K562 (cell line): ENCODE measurements around the gene ADD1. TPM values are rescaled to one million over a fixed set of nuclear protein-coding genes. Genes with fewer than 3 reads are reported as not detected.

Source experiments
- BRD9 ChIP-seq: fragments of 450-650 bp; IDR thresholded peaks from 2 replicates; pipeline ENCODE4 v1.6.1; 2018; ENCODE audit warnings: low read depth; ENCODE audit not compliant: partially characterized antibody
- FOXA1 ChIP-seq: fragments of 450-650 bp; IDR thresholded peaks from 2 replicates; pipeline ENCODE4 v1.6.1; 2016; ENCODE audit warnings: mild to moderate bottlenecking, borderline replicate concordance
- L3MBTL2 ChIP-seq: fragments of 450-650 bp; IDR thresholded peaks from 2 replicates; pipeline ENCODE4 v1.6.1; 2016; ENCODE audit warnings: mild to moderate bottlenecking, moderate library complexity
- MEIS2 ChIP-seq: fragments of 450-650 bp; IDR thresholded peaks from 2 replicates; pipeline ENCODE4 v1.6.1; 2014; ENCODE audit warnings: mild to moderate bottlenecking; ENCODE audit not compliant: partially characterized antibody
- NCOR1 ChIP-seq: fragments of 450-650 bp; IDR thresholded peaks from 2 replicates; pipeline ENCODE4 v1.6.1; 2016; ENCODE audit warnings: mild to moderate bottlenecking, moderate library complexity
- RERE ChIP-seq: sonication (generic); formaldehyde crosslinking; IDR thresholded peaks from 2 replicates; pipeline ENCODE4 v1.8.0; 2023; ENCODE audit warnings: missing genetic modification reagents, mild to moderate bottlenecking, borderline replicate concordance
- TAL1 ChIP-seq: fragments of 450-650 bp; IDR thresholded peaks from 2 replicates; pipeline ENCODE4 v1.6.1; 2016; ENCODE audit warnings: mild to moderate bottlenecking
- TEAD4 ChIP-seq, 2 experiments: sonication (generic) in 1 of 2; formaldehyde crosslinking in 1 of 2; IDR thresholded peaks; 2 replicates each; pipeline versions ENCODE4 v1.6.1 to v1.8.0; 2012 to 2022; ENCODE audit warnings: borderline replicate concordance in 1 of 2, inconsistent platforms in 1 of 2, low read length in 1 of 2, mild to moderate bottlenecking in 1 of 2, missing genetic modification reagents in 1 of 2
- ZKSCAN3 ChIP-seq: fragments of 250-450 bp; sonication (Bioruptor Pico); IDR thresholded peaks from 2 replicates; pipeline ENCODE4 v1.4.0; 2020
- ZNF324 ChIP-seq: fragments of 250-450 bp; sonication (Bioruptor Pico); IDR thresholded peaks from 2 replicates; pipeline ENCODE4 v1.4.0; 2020; ENCODE audit warnings: mild to moderate bottlenecking
- ZNF696 ChIP-seq: fragments of 250-450 bp; sonication (Bioruptor Pico); conservative IDR thresholded peaks from 2 replicates; pipeline ENCODE4 v1.4.0; 2020; ENCODE audit warnings: mild to moderate bottlenecking, moderate library complexity
- polyA plus RNA-seq, 8 experiments: library from polyadenylated mRNA; depleted of rRNA in 4 of 8; stranded (reverse) in 5 of 8; unstranded in 3 of 8; fragments of >200 nt; fragmentation: Nextera tagmentation in 2 of 8; fragmentation: Illumina TruSeq in 1 of 8; extraction: Ambion mirVana in 2 of 8; extraction: Trizol in 1 of 8; gene quantifications; 2 replicates each; pipeline versions ENCODE4 v1.2.1 to v1.2.3, GENCODE V29; 2011 to 2014; ENCODE audit warnings: inconsistent platforms in 1 of 8, missing spikeins in 1 of 8
- total RNA-seq, 7 experiments: library from RNA; depleted of rRNA in 6 of 7; stranded (reverse); fragments of >200 nt in 6 of 7; fragmentation: Illumina TruSeq in 2 of 7; extraction: Trizol in 2 of 7; gene quantifications; 2 replicates each; pipeline versions ENCODE4 v1.2.1 to v1.2.3, GENCODE V29; 2011 to 2021; ENCODE audit warnings: low replicate concordance in 1 of 7
- TF ChIP-seq, protein P1 (sequence below): IDR thresholded peaks from 2 replicates; pipeline ENCODE4 v1.6.1; 2012; ENCODE audit warnings: low read depth, low read length, improper control_type of control experiment, borderline replicate concordance
- TF ChIP-seq, protein P2 (sequence below): sonication (generic); formaldehyde crosslinking; IDR thresholded peaks from 2 replicates; pipeline ENCODE4 v1.8.1; 2023; ENCODE audit warnings: missing genetic modification reagents, mild to moderate bottlenecking, borderline replicate concordance
- TF ChIP-seq, protein P3 (sequence below): fragments of 450-650 bp; formaldehyde crosslinking; IDR thresholded peaks from 2 replicates; pipeline ENCODE4 v1.4.0; 2022; ENCODE audit warnings: missing genetic modification characterization

Gene ADD1
- total and polyA plus RNA-seq, 9 of the 15 experiments (the other 6 are each of a cell fraction or from before 2014, with no cell fraction given) = 17.5 to 153 (median 74.0) TPM

DNA sequence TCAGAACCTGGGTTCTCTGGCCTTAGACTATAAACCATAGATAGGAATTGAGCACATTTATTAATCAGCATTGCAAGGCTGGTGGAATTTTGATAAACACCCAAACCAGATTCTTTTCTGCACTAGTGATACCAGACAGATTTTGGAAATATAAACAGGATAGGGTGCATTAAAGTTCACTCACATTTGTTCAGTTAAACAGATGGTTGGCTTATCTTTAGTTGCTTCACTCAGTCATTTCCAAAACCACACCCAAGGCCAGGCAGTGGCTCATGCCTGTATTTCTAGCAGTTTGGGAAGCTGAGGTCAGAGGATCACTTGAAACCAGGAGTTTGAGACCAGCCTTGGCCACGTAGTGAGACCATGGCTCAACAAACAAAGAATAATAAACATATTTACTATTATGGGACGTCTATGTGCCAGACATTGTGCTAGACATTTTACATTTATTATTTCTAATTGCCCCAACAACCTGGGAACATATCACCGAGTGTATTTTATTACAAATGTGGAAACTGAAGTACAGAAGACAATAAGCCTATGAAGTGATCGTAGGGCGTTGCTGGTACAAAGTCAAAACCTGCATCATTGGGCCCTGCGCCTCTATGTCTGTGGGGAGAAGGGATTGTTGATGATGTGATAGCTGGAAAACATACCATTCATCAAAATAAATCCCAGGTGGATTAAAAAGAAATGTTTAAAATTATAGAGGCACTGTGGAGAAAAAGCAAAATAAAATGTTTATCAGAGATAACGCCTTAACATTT is 15.0 kb downstream of the ADD1 start (continued):
- TF ChIP-seq TEAD4 (IDR thresholded peaks at IDR 0.05; ENCODE audit: low read length) = peak; percentile 85
- TF ChIP-seq TEAD4 (CRISPR knock-in tag; IDR thresholded peaks at IDR 0.05; ENCODE audit: borderline replicate concordance) = no peak
- TF ChIP-seq L3MBTL2 = peak; percentile 17; the same call in 1 of the 2 replicates
- no peak for TF ChIP-seq ZKSCAN3 (CRISPR knock-in tag)
- TF ChIP-seq, protein P1, sequence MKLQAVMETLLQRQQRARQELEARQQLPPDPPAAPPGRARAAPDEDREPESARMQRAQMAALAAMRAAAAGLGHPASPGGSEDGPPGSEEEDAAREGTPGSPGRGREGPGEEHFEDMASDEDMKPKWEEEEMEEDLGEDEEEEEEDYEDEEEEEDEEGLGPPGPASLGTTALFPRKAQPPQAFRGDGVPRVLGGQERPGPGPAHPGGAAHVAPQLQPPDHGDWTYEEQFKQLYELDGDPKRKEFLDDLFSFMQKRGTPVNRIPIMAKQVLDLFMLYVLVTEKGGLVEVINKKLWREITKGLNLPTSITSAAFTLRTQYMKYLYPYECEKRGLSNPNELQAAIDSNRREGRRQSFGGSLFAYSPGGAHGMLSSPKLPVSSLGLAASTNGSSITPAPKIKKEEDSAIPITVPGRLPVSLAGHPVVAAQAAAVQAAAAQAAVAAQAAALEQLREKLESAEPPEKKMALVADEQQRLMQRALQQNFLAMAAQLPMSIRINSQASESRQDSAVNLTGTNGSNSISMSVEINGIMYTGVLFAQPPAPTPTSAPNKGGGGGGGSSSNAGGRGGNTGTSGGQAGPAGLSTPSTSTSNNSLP = peak; percentile 27; the same call in 1 of the 2 replicates
- TF ChIP-seq BRD9 = no peak
- TF ChIP-seq RERE (CRISPR knock-in tag) = no peak
- no peak for TF ChIP-seq FOXA1
- no peak for TF ChIP-seq ZNF696
- TF ChIP-seq, protein P2, sequence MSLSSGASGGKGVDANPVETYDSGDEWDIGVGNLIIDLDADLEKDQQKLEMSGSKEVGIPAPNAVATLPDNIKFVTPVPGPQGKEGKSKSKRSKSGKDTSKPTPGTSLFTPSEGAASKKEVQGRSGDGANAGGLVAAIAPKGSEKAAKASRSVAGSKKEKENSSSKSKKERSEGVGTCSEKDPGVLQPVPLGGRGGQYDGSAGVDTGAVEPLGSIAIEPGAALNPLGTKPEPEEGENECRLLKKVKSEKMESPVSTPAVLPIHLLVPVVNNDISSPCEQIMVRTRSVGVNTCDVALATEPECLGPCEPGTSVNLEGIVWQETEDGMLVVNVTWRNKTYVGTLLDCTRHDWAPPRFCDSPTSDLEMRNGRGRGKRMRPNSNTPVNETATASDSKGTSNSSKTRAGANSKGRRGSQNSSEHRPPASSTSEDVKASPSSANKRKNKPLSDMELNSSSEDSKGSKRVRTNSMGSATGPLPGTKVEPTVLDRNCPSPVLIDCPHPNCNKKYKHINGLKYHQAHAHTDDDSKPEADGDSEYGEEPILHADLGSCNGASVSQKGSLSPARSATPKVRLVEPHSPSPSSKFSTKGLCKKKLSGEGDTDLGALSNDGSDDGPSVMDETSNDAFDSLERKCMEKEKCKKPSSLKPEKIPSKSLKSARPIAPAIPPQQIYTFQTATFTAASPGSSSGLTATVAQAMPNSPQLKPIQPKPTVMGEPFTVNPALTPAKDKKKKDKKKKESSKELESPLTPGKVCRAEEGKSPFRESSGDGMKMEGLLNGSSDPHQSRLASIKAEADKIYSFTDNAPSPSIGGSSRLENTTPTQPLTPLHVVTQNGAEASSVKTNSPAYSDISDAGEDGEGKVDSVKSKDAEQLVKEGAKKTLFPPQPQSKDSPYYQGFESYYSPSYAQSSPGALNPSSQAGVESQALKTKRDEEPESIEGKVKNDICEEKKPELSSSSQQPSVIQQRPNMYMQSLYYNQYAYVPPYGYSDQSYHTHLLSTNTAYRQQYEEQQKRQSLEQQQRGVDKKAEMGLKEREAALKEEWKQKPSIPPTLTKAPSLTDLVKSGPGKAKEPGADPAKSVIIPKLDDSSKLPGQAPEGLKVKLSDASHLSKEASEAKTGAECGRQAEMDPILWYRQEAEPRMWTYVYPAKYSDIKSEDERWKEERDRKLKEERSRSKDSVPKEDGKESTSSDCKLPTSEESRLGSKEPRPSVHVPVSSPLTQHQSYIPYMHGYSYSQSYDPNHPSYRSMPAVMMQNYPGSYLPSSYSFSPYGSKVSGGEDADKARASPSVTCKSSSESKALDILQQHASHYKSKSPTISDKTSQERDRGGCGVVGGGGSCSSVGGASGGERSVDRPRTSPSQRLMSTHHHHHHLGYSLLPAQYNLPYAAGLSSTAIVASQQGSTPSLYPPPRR (CRISPR knock-in tag) = no peak
- TF ChIP-seq MEIS2 = peak; percentile 57
- TF ChIP-seq, protein P3, sequence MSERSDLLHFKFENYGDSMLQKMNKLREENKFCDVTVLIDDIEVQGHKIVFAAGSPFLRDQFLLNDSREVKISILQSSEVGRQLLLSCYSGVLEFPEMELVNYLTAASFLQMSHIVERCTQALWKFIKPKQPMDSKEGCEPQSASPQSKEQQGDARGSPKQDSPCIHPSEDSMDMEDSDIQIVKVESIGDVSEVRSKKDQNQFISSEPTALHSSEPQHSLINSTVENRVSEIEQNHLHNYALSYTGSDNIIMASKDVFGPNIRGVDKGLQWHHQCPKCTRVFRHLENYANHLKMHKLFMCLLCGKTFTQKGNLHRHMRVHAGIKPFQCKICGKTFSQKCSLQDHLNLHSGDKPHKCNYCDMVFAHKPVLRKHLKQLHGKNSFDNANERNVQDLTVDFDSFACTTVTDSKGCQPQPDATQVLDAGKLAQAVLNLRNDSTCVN (CRISPR knock-in tag) = no peak
- TF ChIP-seq NCOR1 = peak; percentile 78
- TF ChIP-seq TAL1 = peak; percentile 75
- no peak for TF ChIP-seq ZNF324 (CRISPR knock-in tag)
